GM19324 (cell line): Measurements from ENCODE around the gene NGRN.
"Not testable (repeated sequence)": the region's sequence is repeated elsewhere in the genome, so short reads cannot be mapped to it uniquely, and the experiment has no call there.

ENCODE experiments used
- ATAC-seq: cut with Tn5 transposase; IDR thresholded peaks from one replicate; pipeline ENCODE4 v1.9.1; 2021; ENCODE audit warnings: mild to moderate bottlenecking, moderate library complexity; ENCODE audit not compliant: unreplicated experiment, low FRiP score

Gene NGRN

GRCh38 chr15:90271459-90272166, 6.1 kb downstream of the NGRN start:
- ATAC-seq, result no peak

- not testable (repeated sequence) for ATAC-seq
Measured at GRCh38 chr15:90278467-90278866, 13.0 kb downstream of the NGRN start.

- not testable (repeated sequence) for ATAC-seq
Measured at GRCh38 chr15:90280743-90281142, 15.3 kb downstream of the NGRN start.

- ATAC-seq, result not testable (repeated sequence)
Measured at GRCh38 chr15:90281637-90282036, 16.2 kb downstream of the NGRN start.

GRCh38 chr15:90286678-90287077, 21.2 kb downstream of the NGRN start:
- no peak for ATAC-seq

GRCh38 chr15:90287101-90287500, 21.6 kb downstream of the NGRN start:
- ATAC-seq, result no peak

GRCh38 chr15:90287946-90288345, 22.5 kb downstream of the NGRN start:
- ATAC-seq, result no peak

GRCh38 chr15:90291679-90292356, 26.3 kb downstream of the NGRN start:
- ATAC-seq, result no peak

- ATAC-seq, result not testable (repeated sequence)
Measured at GRCh38 chr15:90293040-90293810, 27.8 kb downstream of the NGRN start.

- ATAC-seq, result no peak
Measured at GRCh38 chr15:90294159-90294558, 28.7 kb downstream of the NGRN start.

GRCh38 chr15:90294601-90295269, 29.3 kb downstream of the NGRN start:
- ATAC-seq, result no peak

GRCh38 chr15:90295270-90295648, 29.8 kb downstream of the NGRN start:
- no peak for ATAC-seq

- not testable (repeated sequence) for ATAC-seq
Measured at GRCh38 chr15:90296316-90296884, 30.9 kb downstream of the NGRN start.

- no peak for ATAC-seq
Measured at GRCh38 chr15:90297021-90297420, 31.5 kb downstream of the NGRN start.

- no peak for ATAC-seq
Measured at GRCh38 chr15:90300541-90300940, 35.1 kb downstream of the NGRN start.

GRCh38 chr15:90300988-90301706, 35.7 kb downstream of the NGRN start:
- ATAC-seq, result no peak

GRCh38 chr15:90301707-90302300, 36.3 kb downstream of the NGRN start:
- no peak for ATAC-seq

GRCh38 chr15:90305355-90305754, 39.9 kb downstream of the NGRN start:
- ATAC-seq, result not testable (repeated sequence)

- no peak for ATAC-seq
Measured at GRCh38 chr15:90305932-90306331, 40.5 kb downstream of the NGRN start.
